ENCODE data around the gene COMMD4.
A peak's percentile ranks its signal among the peaks of the same experiment; 100 is the strongest.
"Not testable (repeated sequence)": the region's sequence is repeated elsewhere in the genome, so short reads cannot be mapped to it uniquely, and the experiment has no call there.

COMMD4 gene

DNA sequence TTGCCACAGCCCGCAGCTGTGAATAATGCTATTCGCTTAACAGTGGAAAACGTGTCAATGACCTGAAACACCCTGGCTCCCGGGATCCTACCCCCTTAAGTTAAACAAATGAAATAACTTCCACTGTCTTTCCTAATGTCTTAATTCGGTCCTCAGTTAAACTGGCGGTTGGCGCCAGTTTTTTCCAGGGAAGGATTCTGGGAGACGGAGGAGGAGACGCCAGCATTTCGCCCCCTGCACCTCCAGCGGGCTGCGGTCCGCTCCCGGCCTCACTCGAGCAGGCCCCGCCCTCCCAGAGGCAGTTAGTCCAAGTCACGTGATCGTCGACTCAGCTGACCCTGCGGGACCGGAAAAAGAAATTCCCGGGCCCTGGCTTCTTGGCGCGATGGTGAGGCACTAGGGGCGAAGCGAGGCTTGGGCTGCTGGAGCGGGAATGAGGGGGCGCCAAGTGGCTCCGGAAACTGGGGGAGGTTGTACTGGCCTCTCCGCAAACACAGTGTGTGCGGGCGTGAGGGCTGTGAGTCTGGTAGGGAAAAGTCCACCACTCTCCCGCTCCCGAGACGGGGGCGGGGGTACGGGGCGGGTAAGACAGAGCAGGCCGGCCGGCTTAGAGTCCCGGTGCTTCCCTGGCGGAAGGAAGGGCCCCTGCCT is at the start of gene COMMD4:
TSS of gene COMMD4 (plus strand) at position 359 of the 651 bp plus-strand sequence. CDS start at position 386, 27 bp downstream.
- peak; percentile 97 for DNase-seq

GRCh38 chr15:75293660-75294059 is 42.2 kb upstream of the COMMD4 start:
- DNase-seq: not testable (repeated sequence)

DNA sequence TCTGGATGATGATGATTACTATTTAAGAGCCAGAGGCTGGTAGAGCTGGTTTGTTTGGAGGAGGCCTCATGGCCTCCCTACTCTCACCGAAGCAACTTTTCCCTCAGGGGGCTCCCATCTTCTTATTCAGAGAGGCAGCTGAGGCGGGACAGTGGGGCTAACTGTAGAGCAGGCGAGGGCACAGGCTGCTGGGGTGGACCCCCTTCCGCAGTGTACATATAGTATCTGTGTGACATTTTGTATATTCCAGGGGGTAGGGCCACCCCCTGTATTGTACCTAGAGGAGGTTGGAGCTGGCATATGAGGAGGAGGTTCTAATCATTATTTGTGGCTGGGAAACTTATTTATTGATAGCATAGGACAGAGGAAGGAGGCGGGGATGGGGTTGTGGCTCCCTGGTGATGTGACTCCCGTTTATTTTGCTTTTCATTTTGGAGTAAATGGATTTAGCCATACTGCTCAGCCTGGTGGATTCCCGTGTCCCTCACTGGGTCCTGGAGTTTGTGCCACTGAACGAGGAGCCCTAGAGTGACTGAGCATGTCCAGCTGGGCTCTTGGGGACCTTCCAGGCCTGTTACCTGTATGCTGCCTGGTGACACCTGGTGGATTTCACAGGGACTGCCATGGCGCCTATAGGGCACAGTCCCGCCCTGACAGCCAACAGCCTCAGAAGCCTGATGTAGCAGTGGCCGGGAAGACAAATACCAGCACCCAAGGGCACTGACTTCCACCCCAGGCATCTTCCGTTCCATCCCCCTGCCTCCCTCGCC is 37.1 kb upstream of the COMMD4 start:
- DNase-seq: not testable (repeated sequence)

DNA sequence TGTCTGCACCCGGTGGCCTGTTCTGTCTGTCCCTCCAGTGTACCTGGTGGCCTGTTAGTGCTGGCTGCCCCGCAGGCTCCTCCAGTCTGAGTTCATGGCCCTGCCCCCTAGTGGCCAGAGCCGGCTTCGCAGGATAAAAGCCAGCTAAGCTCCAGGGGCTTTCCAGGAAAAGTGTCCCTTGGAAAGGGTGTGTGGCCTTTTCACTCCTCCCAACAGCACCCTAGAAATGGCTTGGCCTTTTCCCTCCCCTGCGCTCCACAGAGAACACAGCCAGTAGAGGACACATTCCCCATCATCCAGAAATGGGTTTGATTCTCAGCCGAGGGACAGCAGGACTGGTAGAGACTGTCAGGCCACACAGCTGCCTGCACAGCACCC is 36.6 kb upstream of the COMMD4 start:
- DNase-seq: not testable (repeated sequence)

DNA sequence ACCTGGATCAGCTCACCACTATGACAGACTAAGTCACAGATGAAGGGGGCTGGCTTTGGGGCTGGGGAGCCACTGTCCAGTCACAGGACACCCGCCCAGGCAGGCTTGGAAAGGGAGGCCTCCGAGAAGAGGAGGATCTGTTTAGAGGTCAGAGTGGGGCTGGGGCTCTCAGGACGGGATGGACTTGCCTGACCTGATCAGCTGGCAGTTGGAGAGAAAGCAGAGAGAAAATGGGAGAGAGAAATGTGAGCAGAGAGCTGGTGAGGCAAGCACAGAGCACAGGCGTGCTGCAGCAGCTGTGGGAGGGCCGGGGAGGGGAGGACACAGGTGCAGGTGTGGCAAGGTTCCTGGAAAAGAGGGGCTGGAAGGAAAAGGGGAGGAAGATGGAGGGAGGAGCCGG is 35.8 kb upstream of the COMMD4 start:
- DNase-seq: not testable (repeated sequence)

DNA sequence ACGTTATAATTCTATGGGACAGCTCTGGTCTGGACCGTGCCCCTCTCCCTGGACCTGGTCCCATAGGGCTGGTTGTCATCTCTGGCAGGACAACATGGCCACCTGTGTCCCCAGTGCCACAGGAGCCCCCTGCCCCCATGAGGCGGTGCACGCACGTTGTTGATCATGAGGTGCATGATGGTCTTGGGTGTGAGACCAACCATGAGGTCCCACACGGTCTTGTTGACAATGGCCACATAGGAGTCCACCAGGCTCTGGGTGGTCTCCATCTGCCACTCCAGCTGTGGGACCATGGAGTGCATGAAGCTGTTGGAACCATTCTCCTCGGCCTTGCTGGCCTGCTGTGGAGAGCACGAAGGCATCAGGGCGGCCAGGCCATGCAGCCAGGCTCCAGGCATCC is 33.5 kb upstream of the COMMD4 start:
- DNase-seq: no peak

DNA sequence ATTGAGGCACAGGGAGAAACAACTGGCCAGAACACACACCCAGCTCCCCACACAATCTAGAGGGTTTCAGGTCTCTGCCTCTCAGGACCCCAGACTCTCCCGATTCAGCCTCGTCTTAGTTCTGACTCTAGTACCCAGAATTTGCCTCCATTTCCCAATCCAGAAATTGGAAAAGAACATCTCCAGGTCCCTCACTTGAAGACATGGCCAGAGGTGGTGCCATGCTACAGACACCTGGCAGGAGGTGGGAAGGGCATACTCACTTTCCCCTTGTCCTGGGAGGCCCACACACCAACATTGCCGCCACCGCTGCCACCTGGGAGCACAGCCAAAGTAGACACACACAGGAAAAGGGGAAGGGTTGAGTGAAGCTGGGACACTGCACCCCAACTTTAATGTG is 33.1 kb upstream of the COMMD4 start:
- DNase-seq: not testable (repeated sequence)

- no peak for DNase-seq
Measured at GRCh38 chr15:75306188-75306587, 29.7 kb upstream of the COMMD4 start.

GRCh38 chr15:75307778-75308390 is 28.0 kb upstream of the COMMD4 start:
- peak; percentile 33 for DNase-seq

- no peak for DNase-seq
Measured at GRCh38 chr15:75309711-75310110, 26.2 kb upstream of the COMMD4 start.

DNA sequence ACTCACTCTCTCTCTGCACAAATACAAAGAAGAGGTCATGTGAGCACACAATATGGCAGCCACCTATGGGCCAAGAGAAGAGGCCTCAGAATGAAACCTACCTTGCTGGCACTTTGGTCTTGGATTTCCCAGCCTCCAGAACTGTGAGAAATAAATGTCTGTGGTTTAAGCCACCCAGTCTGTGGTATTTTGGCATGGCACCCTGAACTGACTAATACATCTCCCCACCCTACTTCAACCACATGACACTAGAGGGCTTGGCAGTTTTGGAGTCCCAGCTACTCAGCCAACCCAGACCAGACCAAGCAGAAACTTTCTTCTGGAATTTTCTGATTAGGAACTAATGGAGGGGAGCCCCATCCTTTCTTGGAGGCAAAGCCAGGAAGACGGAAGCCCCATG is 23.3 kb upstream of the COMMD4 start:
- not testable (repeated sequence) for DNase-seq

DNA sequence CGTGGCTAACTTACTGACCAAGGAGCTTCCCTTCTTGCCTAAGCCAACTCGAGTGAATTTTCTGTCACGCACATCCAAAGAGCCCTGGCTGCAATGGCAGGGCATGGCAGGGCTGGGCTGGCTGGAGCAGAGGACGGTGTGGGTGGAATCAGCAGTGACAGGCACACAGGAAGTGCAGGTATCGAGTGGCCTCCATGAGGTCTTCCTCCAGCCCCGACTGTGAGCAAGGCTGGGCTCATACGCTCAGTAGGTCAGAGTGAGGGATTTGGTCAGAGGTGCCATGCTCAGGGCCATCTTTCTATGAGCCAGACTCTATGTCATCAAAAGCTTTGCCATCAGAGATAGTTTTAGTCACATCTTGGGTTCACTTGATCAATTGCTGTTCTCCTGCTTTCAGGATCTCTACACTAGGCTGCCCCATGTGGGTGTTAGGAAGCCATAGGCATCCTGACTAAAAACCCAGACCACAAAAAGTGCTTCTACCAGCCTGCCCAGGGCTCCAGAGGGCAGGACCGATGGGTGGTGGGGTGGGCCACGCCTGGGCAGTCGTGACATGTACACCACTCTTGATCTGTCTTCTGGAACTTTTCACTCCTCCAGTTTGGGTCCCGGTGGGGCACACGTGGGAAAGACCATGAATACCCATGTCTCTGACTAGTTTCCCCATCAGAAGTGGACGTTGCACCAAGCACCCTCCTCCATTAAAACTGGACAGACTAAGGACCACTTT is 22.6 kb upstream of the COMMD4 start:
- DNase-seq: no peak

DNA sequence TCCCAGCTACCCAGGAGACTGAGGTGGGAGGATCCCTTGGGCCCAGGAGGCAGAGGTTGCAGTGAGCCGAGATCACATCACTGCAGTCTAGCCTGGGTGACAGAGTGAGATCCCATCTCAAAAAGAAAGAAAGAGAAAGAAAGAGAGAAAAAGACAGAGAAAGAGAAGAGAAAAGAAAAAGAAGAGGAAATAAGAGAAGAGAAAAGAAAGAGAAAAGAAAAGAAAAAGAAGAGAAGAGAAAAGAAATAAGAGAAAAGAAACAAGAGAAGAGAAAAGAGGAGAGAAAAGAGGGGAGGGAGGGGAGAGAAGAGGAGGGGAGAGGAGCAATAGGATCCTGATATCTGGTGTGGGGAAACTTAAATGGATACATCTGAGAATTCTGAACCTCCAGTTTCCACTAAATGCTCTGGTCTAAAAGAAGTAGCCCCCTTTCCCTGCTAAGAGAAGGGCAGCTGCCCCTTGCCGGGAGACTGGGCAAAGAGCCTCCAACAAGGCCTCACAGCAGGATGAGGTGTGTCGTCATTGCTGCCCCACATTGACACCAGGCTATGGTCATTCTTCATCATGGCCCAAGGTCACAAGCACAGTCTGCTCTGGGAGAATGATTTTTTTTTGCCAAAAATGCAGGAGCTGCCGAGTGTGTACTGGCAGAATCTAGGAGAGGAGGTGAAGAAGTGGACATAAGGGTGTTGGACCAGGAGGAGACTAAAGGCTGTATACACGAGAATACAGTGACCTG is 21.1 kb upstream of the COMMD4 start:
- DNase-seq: no peak

- not testable (repeated sequence) for DNase-seq
Measured at GRCh38 chr15:75319231-75319897, 16.5 kb upstream of the COMMD4 start.

DNA sequence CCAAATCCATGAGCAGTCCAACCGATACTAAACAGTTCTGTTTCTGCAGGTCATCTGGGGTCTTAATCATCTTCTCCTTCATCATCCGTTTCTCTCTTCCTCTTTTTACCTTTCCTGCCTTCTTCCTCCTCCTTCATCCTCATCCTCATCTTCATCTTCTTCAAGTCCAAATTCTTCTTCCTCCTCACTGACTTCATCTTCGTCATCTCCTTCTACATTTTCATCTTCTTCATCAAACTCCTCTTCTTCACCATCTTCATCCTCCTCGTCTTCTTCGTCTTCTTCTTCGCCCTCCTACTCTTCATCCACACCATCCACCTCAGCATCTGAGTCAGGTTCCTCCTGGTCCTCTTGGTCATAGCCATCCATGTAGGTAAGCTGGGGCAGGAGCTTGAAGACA is 14.2 kb upstream of the COMMD4 start:
- no peak for DNase-seq

DNA sequence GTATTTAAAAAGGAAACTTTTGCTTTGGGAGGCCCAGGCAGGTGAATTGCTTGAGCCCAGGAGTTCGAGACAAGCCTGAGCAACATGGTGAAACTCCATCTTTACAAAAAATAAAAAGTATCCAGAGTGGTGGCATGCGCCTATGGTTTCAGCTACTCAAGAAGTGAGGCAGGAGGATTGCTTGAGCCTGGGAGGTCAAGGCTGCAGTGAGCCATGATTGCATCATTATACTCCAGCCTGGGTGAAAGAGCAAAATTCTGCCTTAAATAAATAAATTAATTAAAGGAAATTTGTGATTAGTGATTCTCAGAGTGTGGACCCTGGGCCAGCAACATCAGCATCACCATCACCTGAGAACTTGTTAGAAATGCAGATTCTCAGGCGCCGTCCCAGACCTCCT is 9.9 kb upstream of the COMMD4 start:
- DNase-seq: no peak

DNA sequence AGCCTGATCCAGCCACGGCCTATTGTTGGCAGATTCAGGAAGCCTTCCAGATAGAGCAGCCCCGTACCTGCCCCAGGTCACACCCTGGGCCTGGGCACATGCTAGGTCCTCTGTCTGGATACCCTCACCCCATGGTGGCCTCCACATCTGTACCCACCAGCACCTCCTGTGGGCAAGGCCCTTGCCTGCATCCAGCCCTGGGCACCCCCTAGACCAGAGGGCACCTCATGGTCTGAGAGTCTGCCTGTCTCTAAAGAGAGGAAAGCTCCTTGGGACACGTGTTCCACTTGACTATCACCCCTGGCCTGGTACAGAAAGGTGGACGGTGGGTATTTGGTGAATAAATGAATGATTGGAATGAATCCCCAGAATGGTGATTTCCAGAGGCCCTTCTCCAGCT is 8.9 kb upstream of the COMMD4 start:
- no peak for DNase-seq

DNA sequence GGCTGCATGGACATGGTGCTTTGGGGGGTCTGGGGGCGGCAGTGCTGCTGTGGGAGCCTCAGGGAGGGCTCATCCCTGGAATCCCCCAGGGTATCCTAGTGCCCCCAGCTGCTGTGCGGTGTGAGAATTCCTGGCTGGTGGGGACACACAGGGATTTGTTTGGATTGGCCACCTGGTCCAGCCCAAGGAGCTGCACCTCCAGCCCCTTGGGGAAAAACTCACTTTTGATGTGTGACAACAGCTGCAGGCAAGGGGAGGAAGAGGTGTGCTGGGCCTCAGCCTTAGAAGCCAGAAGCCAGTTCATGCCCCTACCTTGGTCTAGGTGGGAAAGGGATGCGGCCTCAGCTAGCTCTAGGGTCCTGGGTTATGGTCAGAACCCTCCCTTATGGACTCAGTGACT is 8.4 kb upstream of the COMMD4 start:
- DNase-seq: no peak

- DNase-seq: no peak
Measured at GRCh38 chr15:75328493-75329314, 7.2 kb upstream of the COMMD4 start.

DNA sequence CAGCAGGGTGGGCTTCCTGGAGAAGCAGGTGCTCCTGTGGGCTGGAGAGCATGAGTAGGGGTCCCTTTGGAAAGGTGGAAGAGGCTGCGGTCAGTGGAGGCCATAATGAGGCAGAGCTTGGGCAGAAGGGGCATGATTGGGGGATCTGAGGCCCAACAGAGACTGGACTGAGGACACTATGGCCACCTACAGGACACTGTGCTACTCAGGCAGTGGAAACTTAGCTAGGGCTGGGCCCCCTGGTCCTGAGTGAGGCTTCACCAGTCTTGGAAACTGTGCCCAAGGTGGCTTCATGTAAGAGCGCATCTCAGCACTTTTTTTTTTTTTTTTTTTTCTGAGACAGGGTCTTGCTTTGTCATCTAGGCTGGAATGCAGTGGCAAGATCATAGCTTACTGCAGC is 6.3 kb upstream of the COMMD4 start:
- DNase-seq: no peak

DNA sequence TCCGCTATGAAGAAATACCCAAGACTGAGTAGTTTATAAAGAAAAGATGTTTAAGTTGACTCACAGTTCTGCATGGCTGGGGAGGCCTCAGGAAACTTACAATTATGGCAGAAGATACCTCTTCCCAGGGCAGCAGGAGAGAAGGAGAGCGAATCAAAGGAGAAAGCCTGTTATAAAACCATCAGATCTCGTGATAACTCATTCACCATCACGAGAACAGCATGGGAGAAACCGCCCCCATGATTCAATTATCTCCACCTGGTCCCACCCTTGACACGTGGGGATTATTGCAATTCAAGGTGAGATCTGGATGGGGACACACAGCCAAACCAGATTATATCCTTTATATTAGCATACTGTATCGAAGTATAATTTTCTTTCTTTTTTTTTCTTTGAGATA is 3.8 kb upstream of the COMMD4 start:
- DNase-seq: not testable (repeated sequence)

All from right hindlimb (tissue), 1 donor.